ENCODE data around the gene EXOC4.

GRCh38 chr7:133445617-133446016, 192.7 kb downstream of the EXOC4 start:
- TF ChIP-seq FOXA1 (IDR thresholded peaks at IDR 0.05) (no peak), FOXA1 (CRISPR knock-in tag; IDR thresholded peaks at IDR 0.05) (no peak), CTCF (CRISPR knock-in tag; IDR thresholded peaks at IDR 0.05) (no peak), EZH2 (conservative IDR thresholded peaks at IDR 0.05; ENCODE audit: low read depth, low read length) (no peak), MAZ (IDR thresholded peaks at IDR 0.05; ENCODE audit: borderline replicate concordance, low read depth, low read length) (no peak), MAZ (CRISPR knock-in tag; IDR thresholded peaks at IDR 0.05; ENCODE audit: low read depth) (no peak), XRCC5 (optimal IDR thresholded peaks at IDR 0.05; ENCODE audit: low read length) (no peak), STAG1 (CRISPR knock-in tag; IDR thresholded peaks at IDR 0.05) (no peak), ZFP90 (CRISPR knock-in tag; IDR thresholded peaks at IDR 0.05; ENCODE audit: borderline replicate concordance) (no peak), UBTF (CRISPR knock-in tag; IDR thresholded peaks at IDR 0.05) (no peak), POLR2A (IDR thresholded peaks at IDR 0.05; ENCODE audit: insufficient read depth in 1 of 2, low read depth in 2 of 2, low read length in 2 of 2) (no peak), TGIF2 (CRISPR knock-in tag; IDR thresholded peaks at IDR 0.05) (no peak), ASH2L (IDR thresholded peaks at IDR 0.05; ENCODE audit: insufficient read length, low read depth, low read length) (no peak), ZNF331 (CRISPR knock-in tag; IDR thresholded peaks at IDR 0.05) (no peak)
- TF ChIP-seq, protein P1, sequence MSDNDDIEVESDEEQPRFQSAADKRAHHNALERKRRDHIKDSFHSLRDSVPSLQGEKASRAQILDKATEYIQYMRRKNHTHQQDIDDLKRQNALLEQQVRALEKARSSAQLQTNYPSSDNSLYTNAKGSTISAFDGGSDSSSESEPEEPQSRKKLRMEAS (IDR thresholded peaks at IDR 0.05): no peak

All from HepG2 (cell line).